Measurements from ENCODE around the gene SGCA. TPM values are rescaled to one million over a fixed set of nuclear protein-coding genes. Genes with fewer than 3 reads are reported as not detected.
A peak's percentile ranks its signal among the peaks of the same experiment; 100 is the strongest.

Gene SGCA
- polyA plus RNA-seq, 4 donors: 0.96 to 6.2 (median 5.0) TPM; not detected in 1

- Histone ChIP-seq H3K27me3 (ENCODE audit: control insufficient read depth in 3 of 3, insufficient read depth in 3 of 3, low read length in 3 of 3) (peaks cover 0 to 3% (median 0%) of the 10 kb centered on the region in 3 donors), H3K4me3 (ENCODE audit: low read depth in 1 of 3, low read length in 3 of 3) (no peak overlapping the region), H3K36me3 (ENCODE audit: control insufficient read depth in 3 of 3, insufficient read depth in 2 of 3, low read depth in 1 of 3, low read length in 3 of 3) (no peaks in the 10 kb centered on the region), H3K27ac (ENCODE audit: low read depth in 1 of 3, low read length in 2 of 3) (peak overlapping the region in 2 of 3 donors; percentile 43 to 63), H3K9me3 (ENCODE audit: control insufficient read depth in 2 of 2, insufficient read depth in 1 of 2, low read depth in 1 of 2, low read length in 1 of 2) (no peaks in the 10 kb centered on the region), H3K4me1 (ENCODE audit: control insufficient read depth in 3 of 3, insufficient read depth in 2 of 3, low read depth in 1 of 3, low read length in 2 of 3) (peaks cover 0 to 31% (median 2%) of the 10 kb centered on the region in 3 donors)
- 69 to 81% (median 77%) methylated on average over 6 of the region's 6 CpGs for WGBS, 3 donors
- FAIRE-seq (no peak), DNase-seq (no peak)
These were observed 7.1 kb downstream of the SGCA start for GRCh38 chr17:50172936-50173334.

GRCh38 chr17:50173335-50173941, 7.6 kb downstream of the SGCA start:
- no peak for DNase-seq
- H3K4me1 ChIP-seq (ENCODE audit: control insufficient read depth in 3 of 3, insufficient read depth in 2 of 3, low read depth in 1 of 3, low read length in 2 of 3): peaks cover 0 to 36% (median 2%) of the 10 kb centered on the region in 3 donors
- H3K36me3 ChIP-seq (ENCODE audit: control insufficient read depth in 3 of 3, insufficient read depth in 2 of 3, low read depth in 1 of 3, low read length in 3 of 3): no peaks in the 10 kb centered on the region
- H3K9me3 ChIP-seq (ENCODE audit: control insufficient read depth in 2 of 2, insufficient read depth in 1 of 2, low read depth in 1 of 2, low read length in 1 of 2): no peaks in the 10 kb centered on the region
- no peak overlapping the region for H3K4me3 ChIP-seq (ENCODE audit: low read depth in 1 of 3, low read length in 3 of 3)
- 62 to 86% (median 83%) methylated on average over 10 of the region's 10 CpGs for WGBS, 3 donors
- H3K27ac ChIP-seq (ENCODE audit: low read depth in 1 of 3, low read length in 2 of 3): peak overlapping the region in 2 of 3 donors; percentile 43 to 63
- no peaks in the 10 kb centered on the region for H3K27me3 ChIP-seq (ENCODE audit: control insufficient read depth in 3 of 3, insufficient read depth in 3 of 3, low read length in 3 of 3)
- no peak for FAIRE-seq

- FAIRE-seq: no peak
- peaks cover 0 to 36% (median 2%) of the 10 kb centered on the region in 3 donors for H3K4me1 ChIP-seq (ENCODE audit: control insufficient read depth in 3 of 3, insufficient read depth in 2 of 3, low read depth in 1 of 3, low read length in 2 of 3)
- DNase-seq: no peak
- no peaks in the 10 kb centered on the region for H3K36me3 ChIP-seq (ENCODE audit: control insufficient read depth in 3 of 3, insufficient read depth in 2 of 3, low read depth in 1 of 3, low read length in 3 of 3)
- H3K9me3 ChIP-seq (ENCODE audit: control insufficient read depth in 2 of 2, insufficient read depth in 1 of 2, low read depth in 1 of 2, low read length in 1 of 2): no peaks in the 10 kb centered on the region
- H3K4me3 ChIP-seq (ENCODE audit: low read depth in 1 of 3, low read length in 3 of 3): no peak overlapping the region
- H3K27ac ChIP-seq (ENCODE audit: low read depth in 1 of 3, low read length in 2 of 3): no peak overlapping the region
- H3K27me3 ChIP-seq (ENCODE audit: control insufficient read depth in 3 of 3, insufficient read depth in 3 of 3, low read length in 3 of 3): no peaks in the 10 kb centered on the region
- WGBS, 3 donors: 68 to 72% (median 69%) methylated on average over 6 of the region's 6 CpGs
These were observed 8.6 kb downstream of the SGCA start for GRCh38 chr17:50174444-50174843.

- peak overlapping the region in 1 of 3 donors; percentile 48 for H3K27ac ChIP-seq (ENCODE audit: low read depth in 1 of 3, low read length in 2 of 3)
- no peak overlapping the region for H3K4me3 ChIP-seq (ENCODE audit: low read depth in 1 of 3, low read length in 3 of 3)
- no peak for DNase-seq
- 61 to 83% (median 75%) methylated on average over 14 to 16 of the region's 16 CpGs for WGBS, 3 donors
- no peaks in the 10 kb centered on the region for H3K9me3 ChIP-seq (ENCODE audit: control insufficient read depth in 2 of 2, insufficient read depth in 1 of 2, low read depth in 1 of 2, low read length in 1 of 2)
- no peaks in the 10 kb centered on the region for H3K36me3 ChIP-seq (ENCODE audit: control insufficient read depth in 3 of 3, insufficient read depth in 2 of 3, low read depth in 1 of 3, low read length in 3 of 3)
- H3K27me3 ChIP-seq (ENCODE audit: control insufficient read depth in 3 of 3, insufficient read depth in 3 of 3, low read length in 3 of 3): no peaks in the 10 kb centered on the region
- FAIRE-seq: no peak
- H3K4me1 ChIP-seq (ENCODE audit: control insufficient read depth in 3 of 3, insufficient read depth in 2 of 3, low read depth in 1 of 3, low read length in 2 of 3): peaks cover 0 to 36% (median 2%) of the 10 kb centered on the region in 3 donors
These were observed 9.4 kb downstream of the SGCA start for GRCh38 chr17:50175035-50175807.

- peak overlapping the region in 1 of 3 donors; percentile 50 for H3K27ac ChIP-seq (ENCODE audit: low read depth in 1 of 3, low read length in 2 of 3)
- WGBS, 3 donors: 92 to 94% (median 92%) methylated on average over 20 of the region's 20 CpGs
- no peak overlapping the region for H3K4me3 ChIP-seq (ENCODE audit: low read depth in 1 of 3, low read length in 3 of 3)
- H3K9me3 ChIP-seq (ENCODE audit: control insufficient read depth in 2 of 2, insufficient read depth in 1 of 2, low read depth in 1 of 2, low read length in 1 of 2): no peaks in the 10 kb centered on the region
- H3K36me3 ChIP-seq (ENCODE audit: control insufficient read depth in 3 of 3, insufficient read depth in 2 of 3, low read depth in 1 of 3, low read length in 3 of 3): no peaks in the 10 kb centered on the region
- FAIRE-seq (no peak), DNase-seq (no peak)
- no peaks in the 10 kb centered on the region for H3K27me3 ChIP-seq (ENCODE audit: control insufficient read depth in 3 of 3, insufficient read depth in 3 of 3, low read length in 3 of 3)
- H3K4me1 ChIP-seq (ENCODE audit: control insufficient read depth in 3 of 3, insufficient read depth in 2 of 3, low read depth in 1 of 3, low read length in 2 of 3): peaks cover 0 to 36% (median 2%) of the 10 kb centered on the region in 3 donors
These were observed 11.0 kb downstream of the SGCA start for GRCh38 chr17:50176559-50177357.

- Histone ChIP-seq H3K4me1 (ENCODE audit: control insufficient read depth in 3 of 3, insufficient read depth in 2 of 3, low read depth in 1 of 3, low read length in 2 of 3) (peaks cover 0 to 36% (median 2%) of the 10 kb centered on the region in 3 donors), H3K9me3 (ENCODE audit: control insufficient read depth in 2 of 2, insufficient read depth in 1 of 2, low read depth in 1 of 2, low read length in 1 of 2) (no peaks in the 10 kb centered on the region), H3K36me3 (ENCODE audit: control insufficient read depth in 3 of 3, insufficient read depth in 2 of 3, low read depth in 1 of 3, low read length in 3 of 3) (no peaks in the 10 kb centered on the region), H3K4me3 (ENCODE audit: low read depth in 1 of 3, low read length in 3 of 3) (no peak overlapping the region), H3K27me3 (ENCODE audit: control insufficient read depth in 3 of 3, insufficient read depth in 3 of 3, low read length in 3 of 3) (no peaks in the 10 kb centered on the region), H3K27ac (ENCODE audit: low read depth in 1 of 3, low read length in 2 of 3) (peak overlapping the region in 2 of 3 donors; percentile 50 to 71)
- FAIRE-seq: no peak
- WGBS, 3 donors: 83 to 89% (median 85%) methylated on average over 10 of the region's 10 CpGs
- no peak for DNase-seq
These were observed 11.7 kb downstream of the SGCA start for GRCh38 chr17:50177476-50177875.

- no peaks in the 10 kb centered on the region for H3K27me3 ChIP-seq (ENCODE audit: control insufficient read depth in 3 of 3, insufficient read depth in 3 of 3, low read length in 3 of 3)
- peak overlapping the region in 1 of 3 donors; percentile 0 for H3K4me3 ChIP-seq (ENCODE audit: low read depth in 1 of 3, low read length in 3 of 3)
- DNase-seq (peak; percentile 76 to 91), FAIRE-seq (no peak)
- peaks cover 0 to 36% (median 2%) of the 10 kb centered on the region in 3 donors for H3K4me1 ChIP-seq (ENCODE audit: control insufficient read depth in 3 of 3, insufficient read depth in 2 of 3, low read depth in 1 of 3, low read length in 2 of 3)
- H3K36me3 ChIP-seq (ENCODE audit: control insufficient read depth in 3 of 3, insufficient read depth in 2 of 3, low read depth in 1 of 3, low read length in 3 of 3): no peaks in the 10 kb centered on the region
- 6 to 13% (median 6%) methylated on average over 21 to 22 of the region's 22 CpGs for WGBS, 3 donors
- H3K27ac ChIP-seq (ENCODE audit: low read depth in 1 of 3, low read length in 2 of 3): peak overlapping the region in 2 of 3 donors; percentile 50 to 71
- no peaks in the 10 kb centered on the region for H3K9me3 ChIP-seq (ENCODE audit: control insufficient read depth in 2 of 2, insufficient read depth in 1 of 2, low read depth in 1 of 2, low read length in 1 of 2)
These were observed 12.4 kb downstream of the SGCA start for GRCh38 chr17:50177983-50178834.

Data from small intestine (tissue), 7 donors.